ENCODE data around the gene PLIN4.
"Not testable (repeated sequence)": the region's sequence is repeated elsewhere in the genome, so short reads cannot be mapped to it uniquely, and the experiment has no call there.

PLIN4 gene

DNA sequence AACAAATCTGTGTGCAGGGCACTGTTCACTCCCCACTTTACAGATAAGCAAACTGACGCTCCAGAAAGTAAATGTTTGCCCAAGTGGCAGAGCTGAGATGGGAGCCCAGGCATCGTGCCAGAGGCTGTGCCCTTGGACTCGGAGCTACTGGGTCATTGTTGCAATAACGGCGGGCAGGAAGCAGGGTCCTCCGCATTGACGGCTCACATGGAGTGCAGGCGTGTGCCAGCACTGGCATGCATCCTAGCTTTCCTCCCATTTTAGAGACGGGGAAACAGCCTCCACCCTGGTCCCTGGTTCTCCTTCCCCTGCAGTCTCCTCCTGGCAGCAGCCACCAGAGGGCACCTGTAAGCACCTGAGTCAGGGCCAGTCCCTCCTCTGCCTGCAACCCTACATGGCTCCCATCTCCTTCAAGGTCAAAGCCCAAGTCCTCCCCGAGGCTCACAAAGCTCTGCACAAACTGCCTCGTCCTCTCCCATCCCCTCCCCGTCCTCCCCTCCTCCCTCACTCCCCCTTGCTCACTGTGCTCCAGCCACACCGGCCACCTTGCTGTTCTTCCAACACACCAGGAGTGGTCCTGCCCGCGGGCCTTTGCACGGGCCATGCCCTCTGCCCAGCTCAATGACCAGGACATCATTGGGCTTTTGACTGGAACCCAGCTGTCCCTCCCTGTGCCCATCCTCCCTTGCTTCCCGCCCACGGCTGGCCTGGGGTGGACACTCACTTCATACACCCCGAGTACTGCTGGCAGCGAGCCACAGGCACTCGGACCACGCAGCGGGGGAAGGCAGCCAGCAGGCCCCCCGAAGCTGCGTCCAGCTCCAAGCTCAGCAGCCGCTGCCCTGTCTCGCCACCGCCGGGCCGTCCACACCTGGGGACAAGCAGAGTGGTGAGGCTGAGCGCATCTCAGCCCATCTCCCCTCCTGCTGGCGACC is 29.3 kb upstream of the PLIN4 start:
- no peak for DNase-seq

GRCh38 chr19:4543842-4544647 is 25.8 kb upstream of the PLIN4 start:
- DNase-seq = no peak

DNA sequence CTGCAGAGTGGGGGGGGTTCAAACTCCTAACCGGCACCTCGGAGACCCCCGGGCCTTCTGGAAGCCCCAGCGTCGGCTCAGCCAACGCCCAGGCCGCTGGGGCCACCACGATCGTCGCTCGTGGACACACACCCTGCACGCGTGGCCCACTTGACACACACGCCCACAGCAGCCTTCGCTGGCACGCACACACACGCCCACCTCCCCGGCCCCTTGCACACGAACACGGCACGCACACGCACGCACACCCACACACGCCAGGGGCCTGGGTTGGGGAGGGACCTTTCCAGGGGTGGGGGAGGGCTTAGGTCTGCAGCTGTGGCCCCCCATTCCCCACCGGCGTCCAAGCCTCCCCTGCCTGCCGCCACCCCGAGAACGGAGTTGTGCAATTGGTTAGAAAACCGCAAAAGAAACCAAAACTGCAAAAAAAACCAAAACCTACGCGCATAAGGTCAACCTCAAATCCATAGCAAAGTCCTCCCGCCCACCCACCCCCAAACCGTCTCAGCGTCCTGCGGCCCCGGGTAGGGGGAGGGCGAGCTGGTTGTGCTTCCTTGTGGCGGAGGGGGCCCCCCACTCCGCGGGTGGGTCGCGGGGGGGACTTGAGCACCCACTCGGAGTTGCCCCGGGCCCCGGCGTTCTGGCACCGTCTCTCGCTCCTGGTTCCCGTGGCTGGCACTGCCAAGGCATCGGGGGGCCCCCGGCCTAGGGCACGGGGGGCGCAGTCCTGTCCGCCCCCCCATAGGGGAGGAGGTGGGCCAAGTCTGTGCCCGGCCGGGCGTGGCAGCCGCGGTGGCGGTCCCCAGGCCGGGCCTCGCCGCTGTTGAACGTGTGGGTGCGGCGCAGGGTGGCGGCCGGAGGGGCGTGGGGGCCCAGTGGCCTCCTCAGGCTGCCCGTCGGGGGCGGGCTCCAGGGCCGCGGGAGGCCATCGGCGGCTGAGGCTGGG is 24.9 kb upstream of the PLIN4 start:
- no peak for DNase-seq

GRCh38 chr19:4541806-4542145 is 23.5 kb upstream of the PLIN4 start:
- DNase-seq = not testable (repeated sequence)

DNA sequence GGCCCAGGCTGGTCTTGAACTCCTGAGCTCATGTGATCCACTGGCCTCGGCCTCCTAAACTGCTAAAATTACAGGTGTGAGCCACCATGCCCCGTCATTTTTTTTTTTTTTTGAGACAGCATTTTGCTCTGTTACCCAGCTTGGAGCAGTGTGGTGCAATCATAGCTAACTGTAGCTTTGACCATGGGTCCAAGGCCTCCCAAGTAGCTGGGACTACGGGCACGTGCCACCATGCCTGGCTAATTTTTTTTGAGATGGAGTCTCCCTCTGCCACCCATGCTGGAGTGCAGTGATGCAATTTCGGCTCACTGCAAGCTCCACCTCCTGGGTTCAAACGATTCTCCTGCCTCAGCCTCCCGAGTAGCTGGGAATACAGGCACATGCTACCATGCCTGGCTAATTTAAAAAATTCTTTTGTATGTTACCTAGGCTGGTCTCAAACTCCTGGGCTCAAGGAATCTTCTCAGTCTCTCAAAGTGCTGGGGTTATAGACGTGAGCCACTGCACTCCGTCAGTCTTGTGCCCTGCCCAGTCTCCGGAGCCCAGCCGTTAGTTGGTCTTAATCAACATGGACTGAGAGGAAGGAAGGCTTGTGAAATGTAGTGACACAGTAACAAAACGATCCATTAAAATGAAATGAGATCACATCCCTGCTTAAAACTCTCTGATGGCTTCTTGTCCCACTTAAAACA is 23.0 kb upstream of the PLIN4 start:
- no peak for DNase-seq

DNA sequence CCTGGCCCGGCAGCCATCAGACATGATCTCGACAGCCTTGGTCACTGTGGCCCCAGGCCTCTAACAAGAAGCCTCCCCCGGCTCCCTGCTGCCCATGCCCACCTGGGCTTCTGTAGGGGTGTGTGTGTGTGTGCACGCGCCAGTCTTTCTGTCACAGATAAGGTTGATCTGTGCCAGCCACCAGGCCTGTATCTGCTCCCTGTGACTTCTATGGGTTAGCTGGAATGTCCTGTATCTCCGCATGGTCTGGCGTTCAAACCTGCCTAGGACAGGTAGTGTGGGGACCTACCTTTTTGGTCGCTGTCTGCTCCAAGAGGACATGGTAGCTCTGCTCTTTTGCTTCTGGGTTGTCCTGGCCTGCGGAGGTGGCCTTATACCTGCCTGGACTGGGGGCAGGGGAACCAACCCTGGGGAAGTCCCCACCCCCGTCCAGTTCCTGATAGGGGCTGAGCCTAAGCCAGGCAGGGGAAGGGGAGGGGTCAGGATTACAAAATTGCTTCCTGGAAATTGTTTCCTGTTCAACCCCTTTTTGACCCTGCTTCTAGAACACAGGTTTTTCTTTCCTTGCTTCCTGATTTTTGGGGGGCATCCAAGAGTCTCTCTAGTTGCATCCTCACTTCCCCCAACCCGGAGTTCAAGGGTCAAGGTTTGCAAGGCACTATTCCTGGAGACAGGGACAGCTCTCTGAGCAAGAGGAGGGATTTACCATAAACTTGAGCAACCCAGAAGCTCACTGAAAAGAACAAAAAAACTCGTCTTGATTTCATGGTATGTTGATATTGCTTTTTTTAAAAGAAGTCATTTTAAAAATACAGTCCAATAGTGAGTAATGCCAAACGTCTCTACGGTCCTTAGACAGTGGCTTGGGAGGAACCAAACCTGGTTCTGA is 21.7 kb upstream of the PLIN4 start, which contains the start of gene LRG1:
Gene LRG1 (minus strand): TSS at position 344 of the 889 bp plus-strand sequence. CDS start 23 bp downstream, at position 321.
- no peak for DNase-seq

- DNase-seq = no peak
Observed at GRCh38 chr19:4539169-4539692, 20.9 kb upstream of the PLIN4 start.

GRCh38 chr19:4538601-4538954 is 20.3 kb upstream of the PLIN4 start:
- DNase-seq = no peak

GRCh38 chr19:4537953-4538600 is 19.8 kb upstream of the PLIN4 start:
- DNase-seq = no peak

- no peak for DNase-seq
Observed at GRCh38 chr19:4536798-4537197, 18.5 kb upstream of the PLIN4 start.

DNA sequence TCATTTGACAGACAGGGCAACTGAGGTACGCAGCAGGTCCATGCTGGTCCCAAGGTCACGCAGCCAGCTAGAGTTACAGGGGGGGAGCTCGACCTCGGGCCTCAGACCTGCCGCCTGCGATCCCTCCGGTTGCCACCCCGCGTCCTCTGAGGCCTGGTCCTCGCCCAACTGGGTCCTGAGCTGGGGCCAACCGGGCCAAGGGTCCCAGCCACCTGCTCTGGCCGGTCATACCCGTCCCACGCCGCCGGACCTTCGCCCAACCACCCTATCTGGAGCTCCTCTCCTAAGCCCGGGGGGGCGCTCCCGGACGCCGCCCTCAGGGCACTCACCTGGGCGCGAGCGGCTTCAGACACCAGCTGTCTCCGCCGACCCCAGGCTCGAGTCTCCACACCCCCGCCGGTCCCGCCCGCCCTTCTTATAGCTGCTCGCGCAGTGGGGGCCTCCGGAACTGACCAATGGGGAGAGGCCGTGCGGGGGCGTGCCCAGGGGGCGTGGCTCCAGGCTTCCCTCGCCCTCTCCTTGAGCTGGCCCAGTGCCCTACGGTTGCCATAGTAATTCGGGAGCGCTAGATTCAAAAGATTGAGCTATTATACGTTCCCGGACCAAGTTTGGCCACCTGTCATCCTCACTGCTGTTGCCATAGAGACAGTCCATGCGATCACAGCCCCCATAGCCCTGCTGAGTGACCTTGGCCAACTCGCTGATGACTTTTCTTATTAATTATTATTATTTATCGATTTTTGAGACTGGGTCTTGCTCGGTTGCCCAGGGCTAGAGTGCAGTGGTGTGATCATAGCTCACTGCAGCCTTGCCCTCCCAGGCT is 16.8 kb upstream of the PLIN4 start, which contains the start of gene PLIN5:
Gene PLIN5 (minus strand): TSS at position 389 of the 823 bp plus-strand sequence. CDS start 1,150 bp downstream, outside the sequence.
- peak; percentile 54 for DNase-seq

- no peak for DNase-seq
Observed at GRCh38 chr19:4533835-4534424, 15.6 kb upstream of the PLIN4 start.

- no peak for DNase-seq
Observed at GRCh38 chr19:4533334-4533733, 15.0 kb upstream of the PLIN4 start.

GRCh38 chr19:4531562-4532165 is 13.4 kb upstream of the PLIN4 start:
- no peak for DNase-seq

DNA sequence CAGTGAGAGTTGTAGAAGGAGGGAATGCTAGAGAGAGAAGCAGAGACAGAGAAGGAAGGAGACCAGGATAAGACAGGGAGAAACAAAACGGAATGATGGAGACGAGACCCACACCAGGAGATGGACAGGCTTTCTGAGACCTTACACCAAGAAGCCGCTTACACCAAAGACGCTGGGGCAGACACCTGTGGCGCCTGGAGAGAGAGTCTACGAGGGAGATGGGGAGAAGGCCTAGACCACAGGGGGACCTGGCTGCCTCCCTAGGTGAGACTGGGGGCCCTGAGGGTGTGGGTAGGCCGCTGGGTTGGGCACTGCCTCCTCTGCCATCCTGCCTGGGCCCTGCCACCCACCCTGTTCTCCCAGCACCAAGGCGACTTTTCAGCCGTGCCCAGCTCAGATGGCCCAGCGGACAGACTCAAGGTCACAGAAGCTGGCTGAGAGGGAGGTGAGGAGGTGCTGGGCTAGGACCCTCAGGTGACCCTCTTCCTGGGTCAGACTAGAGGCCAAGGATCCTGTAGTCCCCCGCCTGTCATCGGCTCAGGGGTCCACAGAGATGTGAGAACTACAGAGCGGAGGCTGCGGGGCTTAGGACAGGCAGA is 11.7 kb upstream of the PLIN4 start:
- DNase-seq = no peak

GRCh38 chr19:4528843-4529242 is 10.6 kb upstream of the PLIN4 start:
- DNase-seq = no peak

DNA sequence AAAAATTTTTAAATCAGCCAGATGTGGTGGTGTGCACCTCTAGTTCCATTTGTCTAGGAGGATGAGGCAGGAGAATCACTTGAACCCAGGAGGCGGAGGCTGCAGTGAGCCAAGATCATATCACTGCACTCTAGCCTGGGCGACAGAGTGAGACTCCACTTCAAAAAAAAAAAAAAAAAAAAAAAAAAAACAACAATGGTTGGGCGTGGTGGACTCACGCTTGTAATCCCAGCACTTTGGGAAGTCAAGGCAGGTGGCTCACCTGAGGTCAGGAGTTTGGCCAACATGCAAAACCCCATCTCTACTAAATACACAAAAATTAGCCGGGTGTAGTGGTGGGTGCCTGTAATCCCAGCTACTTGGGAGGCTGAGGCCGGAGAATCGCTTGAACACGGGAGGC is 9.1 kb upstream of the PLIN4 start:
- not testable (repeated sequence) for DNase-seq

DNA sequence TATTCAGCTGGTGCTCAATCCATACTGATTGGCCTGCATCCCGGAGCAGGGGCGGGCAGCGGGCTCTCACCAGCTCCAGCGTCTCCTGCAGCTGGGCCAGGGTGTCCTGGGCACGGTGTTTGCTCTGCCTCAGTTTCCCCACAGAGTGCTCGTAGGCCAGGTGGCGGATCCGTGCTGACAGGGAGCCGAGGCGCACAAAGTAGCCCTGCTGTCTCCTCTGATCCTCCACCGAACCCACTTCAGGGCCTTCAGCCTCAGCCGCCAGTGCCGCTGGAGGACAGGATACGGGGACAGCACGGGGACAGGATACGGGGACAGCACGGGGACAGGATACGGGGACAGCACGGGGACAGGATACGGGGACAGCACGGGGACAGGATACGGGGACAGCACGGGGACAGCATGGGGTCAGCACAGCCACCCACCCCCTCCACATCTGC is 7.3 kb upstream of the PLIN4 start:
- no peak for DNase-seq
